ENCODE measurements around the gene NAGK. TPM values are rescaled to one million over a fixed set of nuclear protein-coding genes. Genes with fewer than 3 reads are reported as not detected.

Gene NAGK
- total RNA-seq, 1 donor = 57.2 TPM

DNA sequence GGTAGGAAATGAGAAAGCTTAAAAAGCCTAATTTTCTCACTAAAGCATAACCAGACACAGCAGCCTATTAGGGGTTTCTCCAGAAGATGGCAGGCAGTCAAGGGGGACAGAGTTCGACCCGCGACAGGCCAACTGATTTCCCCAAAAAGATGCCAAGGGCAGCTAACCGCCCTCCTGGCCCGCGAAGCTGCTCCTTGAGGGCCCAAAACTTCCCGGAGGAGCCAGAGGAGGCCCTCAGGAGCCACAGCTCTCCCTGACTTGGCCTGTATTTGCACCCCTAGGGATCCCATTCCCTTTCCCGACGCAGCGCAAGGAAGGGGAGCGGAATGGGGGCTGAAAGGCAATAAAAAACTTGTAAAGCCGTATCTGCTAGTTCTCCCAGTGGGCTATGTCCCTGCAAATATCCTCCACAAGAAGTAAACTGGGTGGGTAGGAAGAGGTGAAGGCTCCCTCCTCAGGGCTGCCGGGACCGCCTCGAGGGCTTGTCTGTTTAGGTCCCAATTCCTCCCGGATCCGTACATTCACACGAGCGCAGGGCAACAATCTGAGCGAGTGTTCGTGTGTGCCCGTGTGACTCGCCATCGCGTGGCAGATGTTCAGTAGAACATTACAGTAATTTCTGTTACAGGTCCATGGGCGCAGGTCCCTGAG, 756 bp upstream of the NAGK start:
- Histone ChIP-seq H3K4me3 (ENCODE audit: insufficient read depth, low read length) (peak overlapping the region; percentile 96), H3K36me3 (ENCODE audit: insufficient read depth, low read length) (peaks cover 20% of the 10 kb centered on the region), H3K79me2 (ENCODE audit: insufficient read depth, low read length) (peaks cover 43% of the 10 kb centered on the region), H3K4me2 (ENCODE audit: insufficient read depth, low read length) (peak overlapping the region; percentile 86), H3K4me1 (ENCODE audit: insufficient read depth, low read length) (peaks cover 22% of the 10 kb centered on the region), H3K27me3 (ENCODE audit: insufficient read depth, low read length) (peaks cover 3% of the 10 kb centered on the region), H3K9me3 (ENCODE audit: low read depth, low read length) (no peaks in the 10 kb centered on the region), H2AFZ (ENCODE audit: low read length) (peak overlapping the region; percentile 76), H3K27ac (ENCODE audit: low read depth, low read length) (peak overlapping the region; percentile 97), H4K20me1 (ENCODE audit: insufficient read depth, low read length) (peaks cover 33% of the 10 kb centered on the region)
- TF ChIP-seq, protein P1, sequence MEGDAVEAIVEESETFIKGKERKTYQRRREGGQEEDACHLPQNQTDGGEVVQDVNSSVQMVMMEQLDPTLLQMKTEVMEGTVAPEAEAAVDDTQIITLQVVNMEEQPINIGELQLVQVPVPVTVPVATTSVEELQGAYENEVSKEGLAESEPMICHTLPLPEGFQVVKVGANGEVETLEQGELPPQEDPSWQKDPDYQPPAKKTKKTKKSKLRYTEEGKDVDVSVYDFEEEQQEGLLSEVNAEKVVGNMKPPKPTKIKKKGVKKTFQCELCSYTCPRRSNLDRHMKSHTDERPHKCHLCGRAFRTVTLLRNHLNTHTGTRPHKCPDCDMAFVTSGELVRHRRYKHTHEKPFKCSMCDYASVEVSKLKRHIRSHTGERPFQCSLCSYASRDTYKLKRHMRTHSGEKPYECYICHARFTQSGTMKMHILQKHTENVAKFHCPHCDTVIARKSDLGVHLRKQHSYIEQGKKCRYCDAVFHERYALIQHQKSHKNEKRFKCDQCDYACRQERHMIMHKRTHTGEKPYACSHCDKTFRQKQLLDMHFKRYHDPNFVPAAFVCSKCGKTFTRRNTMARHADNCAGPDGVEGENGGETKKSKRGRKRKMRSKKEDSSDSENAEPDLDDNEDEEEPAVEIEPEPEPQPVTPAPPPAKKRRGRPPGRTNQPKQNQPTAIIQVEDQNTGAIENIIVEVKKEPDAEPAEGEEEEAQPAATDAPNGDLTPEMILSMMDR (IDR thresholded peaks at IDR 0.05; ENCODE audit: extremely low read depth, low read depth, low read length) = no peak
- DNase-seq (ENCODE audit: insufficient read length, low spot score, missing footprints) = peak; percentile 85

DNA sequence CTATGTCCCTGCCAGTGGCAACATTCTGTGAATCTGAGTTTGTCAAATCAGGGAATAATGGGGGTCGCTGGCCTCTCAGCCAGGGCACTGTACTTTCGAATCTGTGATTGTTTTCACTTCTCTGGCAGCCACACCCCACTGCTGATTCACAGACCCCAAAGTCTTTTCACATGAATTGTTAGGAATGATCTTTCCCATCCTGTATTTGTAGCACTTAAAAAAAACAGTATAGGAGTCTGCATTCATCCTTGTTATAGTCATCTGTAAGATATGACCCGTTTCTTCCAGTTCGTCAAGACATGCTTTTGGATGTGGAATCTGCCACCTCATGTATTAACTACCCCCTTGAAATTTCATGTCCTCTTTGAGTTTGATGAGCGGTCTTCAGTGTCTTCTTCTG, 928 bp downstream of the NAGK start:
- DNase-seq (ENCODE audit: insufficient read length, low spot score, missing footprints) = no peak
- peak overlapping the region; percentile 96 for H3K4me3 ChIP-seq (ENCODE audit: insufficient read depth, low read length)
- TF ChIP-seq, protein P1 (IDR thresholded peaks at IDR 0.05; ENCODE audit: extremely low read depth, low read depth, low read length) = no peak
- H3K79me2 ChIP-seq (ENCODE audit: insufficient read depth, low read length) = peaks cover 59% of the 10 kb centered on the region
- H3K4me2 ChIP-seq (ENCODE audit: insufficient read depth, low read length) = peak overlapping the region; percentile 86
- H3K27me3 ChIP-seq (ENCODE audit: insufficient read depth, low read length) = no peaks in the 10 kb centered on the region
- peak overlapping the region; percentile 76 for H2AFZ ChIP-seq (ENCODE audit: low read length)
- no peaks in the 10 kb centered on the region for H3K9me3 ChIP-seq (ENCODE audit: low read depth, low read length)
- peaks cover 35% of the 10 kb centered on the region for H3K36me3 ChIP-seq (ENCODE audit: insufficient read depth, low read length)
- H4K20me1 ChIP-seq (ENCODE audit: insufficient read depth, low read length) = peaks cover 41% of the 10 kb centered on the region
- peaks cover 22% of the 10 kb centered on the region for H3K4me1 ChIP-seq (ENCODE audit: insufficient read depth, low read length)
- peak overlapping the region; percentile 97 for H3K27ac ChIP-seq (ENCODE audit: low read depth, low read length)

DNA sequence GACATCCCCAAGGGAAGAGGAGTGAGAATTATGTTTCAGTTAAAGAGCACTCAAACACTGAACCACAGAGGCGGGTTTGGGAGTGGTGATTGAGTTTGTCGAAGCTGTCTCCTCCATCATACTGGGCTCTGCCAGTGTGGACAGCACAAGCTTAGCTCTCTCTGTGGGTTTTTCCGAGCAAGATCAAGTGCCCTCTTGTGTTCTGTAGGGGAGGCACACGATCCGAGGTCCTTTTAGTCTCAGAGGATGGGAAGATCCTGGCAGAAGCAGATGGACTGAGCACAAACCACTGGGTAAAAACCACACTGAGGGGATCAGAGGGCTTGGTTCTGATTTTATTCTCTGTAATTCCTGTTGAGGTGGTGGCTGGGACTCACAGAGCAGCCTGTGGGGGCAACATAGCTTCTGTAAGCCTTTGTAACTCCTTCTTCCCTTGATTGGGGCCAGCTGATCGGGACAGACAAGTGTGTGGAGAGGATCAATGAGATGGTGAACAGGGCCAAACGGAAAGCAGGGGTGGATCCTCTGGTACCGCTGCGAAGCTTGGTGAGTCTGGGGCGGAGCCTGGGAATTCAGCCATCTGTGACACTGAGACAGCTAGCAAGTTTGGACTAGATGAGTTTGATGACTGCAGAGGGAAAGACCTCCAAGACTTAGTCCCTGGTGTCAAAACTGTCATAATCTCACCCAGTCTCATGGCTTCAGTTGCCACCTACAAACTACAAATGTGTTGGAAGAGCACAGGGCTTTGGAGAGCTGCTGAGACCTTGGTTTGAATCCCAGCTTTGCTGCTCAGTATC, 2.0 kb downstream of the NAGK start:
- H3K4me3 ChIP-seq (ENCODE audit: insufficient read depth, low read length) = peak overlapping the region; percentile 96
- peak; percentile 92 for DNase-seq (ENCODE audit: insufficient read length, low spot score, missing footprints)
- H4K20me1 ChIP-seq (ENCODE audit: insufficient read depth, low read length) = peaks cover 43% of the 10 kb centered on the region
- H3K4me2 ChIP-seq (ENCODE audit: insufficient read depth, low read length) = peak overlapping the region; percentile 86
- peak overlapping the region; percentile 97 for H3K27ac ChIP-seq (ENCODE audit: low read depth, low read length)
- H3K36me3 ChIP-seq (ENCODE audit: insufficient read depth, low read length) = peaks cover 43% of the 10 kb centered on the region
- TF ChIP-seq, protein P1 (IDR thresholded peaks at IDR 0.05; ENCODE audit: extremely low read depth, low read depth, low read length) = peak; percentile 51
- H3K4me1 ChIP-seq (ENCODE audit: insufficient read depth, low read length) = peaks cover 22% of the 10 kb centered on the region
- no peak overlapping the region for H2AFZ ChIP-seq (ENCODE audit: low read length)
- no peaks in the 10 kb centered on the region for H3K9me3 ChIP-seq (ENCODE audit: low read depth, low read length)
- peaks cover 65% of the 10 kb centered on the region for H3K79me2 ChIP-seq (ENCODE audit: insufficient read depth, low read length)
- no peaks in the 10 kb centered on the region for H3K27me3 ChIP-seq (ENCODE audit: insufficient read depth, low read length)
